Stimulated activated CD4-positive, alpha-beta T cell treated with anti-CD3 and anti-CD28 coated beads, Interleukin-12 subunit alpha, Interleukin-12 subunit beta, amount 100 ng/mL, for 24 hours (primary cell): ENCODE results near the gene ARHGEF10L.

ENCODE experiments used
- DNase-seq, 2 experiments: peaks; one replicate each; pipeline ENCODE4 v3.0.0-alpha.2; 2020; ENCODE audit warnings: low read depth in 2 of 2

ARHGEF10L gene

DNA sequence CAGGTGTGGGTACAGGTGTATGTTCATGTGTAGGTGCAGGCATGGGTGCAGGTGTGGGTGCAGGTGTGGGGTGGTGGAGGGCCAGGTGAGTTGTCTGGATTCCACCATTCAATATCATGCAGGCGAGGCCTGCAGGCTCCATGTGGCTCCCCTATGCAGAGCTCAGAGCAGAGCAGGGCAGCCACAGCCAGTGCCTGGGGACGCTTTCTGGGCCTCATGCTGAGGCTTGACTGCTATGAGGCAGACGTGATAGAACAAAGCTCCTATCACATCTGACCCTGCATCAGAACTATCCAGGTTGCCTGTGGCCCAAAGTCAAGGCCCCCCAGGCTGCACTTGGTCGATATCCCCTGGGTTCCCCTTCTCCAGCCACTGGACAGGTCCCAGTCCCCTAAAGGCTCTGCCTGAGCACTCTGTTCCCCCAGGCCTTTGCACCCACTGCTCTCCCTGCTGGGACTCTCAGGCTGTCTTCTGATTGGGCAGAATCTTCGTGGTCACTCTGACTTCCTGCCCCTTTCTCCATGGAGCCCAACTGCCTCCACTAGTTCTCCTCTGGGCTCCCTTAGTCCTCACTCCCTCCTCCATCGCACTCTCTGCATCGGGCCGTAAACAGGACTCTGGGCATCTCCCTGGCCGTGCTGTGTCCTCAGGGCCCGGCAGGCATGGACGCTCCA lies 137.0 kb downstream of the ARHGEF10L start:
- DNase-seq, result no peak

DNA sequence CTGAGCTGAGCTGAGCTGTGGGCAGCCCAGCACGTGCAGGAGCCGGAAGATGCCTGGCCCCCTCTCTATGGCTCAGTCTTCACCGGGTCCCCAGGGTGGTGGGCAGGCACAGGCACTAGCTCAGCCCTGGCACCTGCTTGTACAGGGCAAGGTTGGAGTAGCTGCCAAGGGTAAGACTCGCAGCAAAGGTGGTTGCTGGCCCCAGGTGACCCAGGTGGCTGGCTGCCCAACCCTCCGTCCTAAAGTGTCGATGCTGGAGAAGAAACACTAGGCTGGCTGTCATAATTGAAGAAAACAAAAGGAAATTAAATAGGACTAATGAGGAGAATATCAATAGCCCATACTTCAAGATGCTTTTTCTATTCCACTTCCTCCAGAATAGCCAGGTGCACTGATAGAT lies 138.5 kb downstream of the ARHGEF10L start:
- no peak for DNase-seq

GRCh38 chr1:17679856-17680255 lies 140.4 kb downstream of the ARHGEF10L start:
- DNase-seq, result no peak

- DNase-seq, result no peak
Observed at GRCh38 chr1:17680308-17680707, 140.8 kb downstream of the ARHGEF10L start.

DNA sequence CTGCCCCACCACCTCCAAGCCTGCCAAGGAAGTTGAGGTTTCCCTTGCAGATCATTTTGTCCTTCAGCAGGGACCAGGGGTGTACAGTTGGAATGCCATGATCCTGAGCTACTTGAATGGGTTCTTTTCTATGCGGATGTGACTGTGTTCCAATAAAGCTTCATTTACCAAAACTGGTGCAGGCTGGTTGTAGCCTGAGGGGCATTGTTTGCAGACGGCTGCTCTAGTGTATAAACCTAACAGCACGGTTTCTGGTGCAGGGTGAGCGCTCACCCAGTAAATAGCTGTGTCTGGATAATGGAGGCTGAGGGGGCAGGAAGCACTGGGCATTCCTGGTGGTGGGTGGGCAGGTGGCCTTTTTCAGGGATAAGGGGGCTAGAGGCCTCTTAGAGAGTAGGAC lies 142.9 kb downstream of the ARHGEF10L start:
- DNase-seq, result no peak

DNA sequence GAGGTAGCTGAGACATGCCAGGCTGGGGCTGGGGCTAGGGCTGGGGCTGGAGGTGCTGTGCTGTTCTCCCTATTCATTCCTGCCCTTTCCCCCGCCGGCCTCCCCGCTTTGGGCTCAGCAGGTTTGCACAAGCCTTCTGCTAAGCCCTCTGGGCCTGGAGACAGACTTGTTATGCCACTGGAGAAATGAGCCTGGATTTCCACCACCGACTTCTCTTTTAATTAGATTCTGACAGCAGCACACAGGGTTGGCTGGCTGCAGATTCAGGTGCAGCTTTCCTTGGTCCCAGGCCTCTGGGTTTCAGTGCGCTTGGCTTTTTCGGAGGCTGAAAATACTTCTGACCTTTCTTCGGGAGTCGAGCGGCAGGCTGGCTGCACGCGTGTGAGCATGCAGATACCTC lies 144.1 kb downstream of the ARHGEF10L start:
- no peak for DNase-seq

DNA sequence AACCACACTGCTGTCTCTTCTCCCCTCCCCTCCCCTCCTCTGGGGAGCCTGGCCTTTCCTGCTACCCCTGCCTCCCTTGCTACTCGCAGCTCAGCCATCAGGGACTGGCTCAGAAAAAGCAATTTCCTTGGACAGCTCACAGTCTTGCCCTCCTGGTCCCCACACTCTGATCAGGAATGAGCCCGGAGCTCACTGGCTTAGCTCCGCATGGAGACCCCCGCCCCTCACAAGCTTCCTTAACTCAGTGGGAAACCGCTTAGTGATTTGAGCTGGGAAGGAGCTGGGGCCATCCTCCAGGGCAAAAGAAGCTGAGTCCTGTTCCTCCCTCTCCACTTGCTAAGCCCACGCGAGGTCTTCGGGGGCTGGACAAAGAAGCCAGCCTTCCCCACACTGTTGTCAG lies 145.3 kb downstream of the ARHGEF10L start:
- no peak for DNase-seq

DNA sequence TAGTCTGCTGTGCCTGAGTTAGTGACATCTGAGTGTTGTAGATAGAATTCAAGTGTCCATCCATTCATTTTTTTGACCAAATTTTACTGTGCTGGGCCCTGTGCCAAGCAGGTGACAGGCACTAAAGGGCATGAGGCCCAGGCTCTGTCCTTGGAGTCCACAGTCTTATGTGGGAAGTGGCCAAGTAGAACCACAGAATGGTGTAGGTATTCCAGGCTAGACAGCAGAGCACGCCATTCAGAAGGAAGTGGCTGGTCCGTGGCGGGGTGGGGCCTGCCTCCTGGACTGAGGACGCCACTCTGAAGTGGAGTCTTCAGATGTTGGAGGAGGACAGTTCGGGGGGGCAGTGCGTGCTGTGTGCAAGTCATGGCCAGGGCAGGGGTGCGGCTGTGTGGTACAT lies 146.8 kb downstream of the ARHGEF10L start:
- DNase-seq, result no peak

GRCh38 chr1:17687145-17687544 lies 147.6 kb downstream of the ARHGEF10L start:
- DNase-seq, result no peak

DNA sequence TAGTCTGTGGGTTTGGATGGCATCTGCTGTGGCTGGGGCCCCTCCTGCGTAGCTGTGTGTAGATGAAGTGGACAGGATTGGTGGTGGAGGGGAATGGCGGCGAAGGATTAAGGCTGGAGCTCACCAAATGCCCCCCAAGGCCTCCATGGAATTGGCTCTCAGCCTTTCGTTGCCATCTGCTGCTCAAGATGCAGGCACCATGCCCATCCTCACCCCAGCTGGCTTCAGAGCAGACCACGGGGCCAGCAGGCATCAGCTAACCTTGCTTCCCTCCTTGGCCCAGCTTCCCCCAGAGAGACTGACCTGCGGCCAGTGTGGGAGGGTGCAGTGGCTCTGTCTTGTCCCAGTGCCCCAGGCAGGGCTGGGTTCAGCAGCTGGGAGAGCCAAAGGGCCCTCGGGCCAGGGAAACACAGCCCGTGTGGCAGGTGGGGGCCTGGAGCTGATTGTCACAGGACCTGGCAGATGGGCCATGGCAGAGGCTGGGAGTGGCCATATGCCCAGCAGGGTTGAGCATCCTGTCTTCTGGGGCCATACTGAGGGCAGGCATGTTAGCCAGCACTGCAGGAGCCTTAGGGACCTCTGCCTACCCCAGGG lies 148.8 kb downstream of the ARHGEF10L start:
- DNase-seq, result no peak

GRCh38 chr1:17689011-17689410 lies 149.5 kb downstream of the ARHGEF10L start:
- no peak for DNase-seq

GRCh38 chr1:17690906-17691634 lies 151.6 kb downstream of the ARHGEF10L start:
- no peak for DNase-seq

- no peak for DNase-seq
Observed at GRCh38 chr1:17692645-17693044, 153.1 kb downstream of the ARHGEF10L start.

GRCh38 chr1:17696417-17697301 lies 157.2 kb downstream of the ARHGEF10L start:
- no peak for DNase-seq

DNA sequence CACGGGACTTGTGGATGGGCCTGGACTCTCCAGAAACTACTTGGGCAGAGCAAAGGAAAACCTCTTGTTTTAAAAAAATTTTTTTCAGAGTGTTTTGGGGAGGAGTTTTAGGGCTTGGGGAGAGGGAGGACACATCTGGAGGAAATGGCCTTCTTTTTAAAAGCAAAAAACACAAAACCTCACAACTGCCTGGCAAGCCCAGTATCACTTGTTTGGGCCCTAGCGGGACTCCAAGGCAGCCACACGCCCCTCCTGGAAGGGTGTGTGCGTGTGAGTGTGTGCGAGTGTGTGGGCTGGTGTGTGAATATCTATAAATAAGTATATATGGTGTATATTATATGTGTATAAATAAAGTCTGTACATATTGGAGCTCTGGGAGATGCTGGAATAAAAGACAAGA lies 158.0 kb downstream of the ARHGEF10L start:
- DNase-seq, result no peak

DNA sequence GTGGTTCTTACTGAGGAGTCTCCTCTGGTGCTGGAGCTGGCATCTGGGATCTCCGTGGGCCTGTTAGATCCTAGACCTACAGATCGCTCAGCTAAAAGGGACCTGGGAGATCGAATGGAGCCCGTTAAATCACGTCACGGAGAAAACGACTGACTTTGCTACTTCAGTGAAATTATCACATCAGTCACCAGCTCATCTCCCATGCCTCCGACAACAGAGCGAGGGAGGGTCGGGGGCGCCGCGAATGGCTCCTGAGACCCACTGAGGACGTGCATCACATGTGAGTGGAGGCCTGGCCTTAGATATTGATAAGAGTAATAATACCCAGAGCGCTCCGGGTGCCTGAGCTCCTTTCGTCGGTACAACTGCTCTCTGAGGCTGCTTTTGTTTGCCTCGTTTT lies 160.1 kb downstream of the ARHGEF10L start:
- no peak for DNase-seq

- DNase-seq, result no peak
Observed at GRCh38 chr1:17700945-17701810, 161.7 kb downstream of the ARHGEF10L start.

DNA sequence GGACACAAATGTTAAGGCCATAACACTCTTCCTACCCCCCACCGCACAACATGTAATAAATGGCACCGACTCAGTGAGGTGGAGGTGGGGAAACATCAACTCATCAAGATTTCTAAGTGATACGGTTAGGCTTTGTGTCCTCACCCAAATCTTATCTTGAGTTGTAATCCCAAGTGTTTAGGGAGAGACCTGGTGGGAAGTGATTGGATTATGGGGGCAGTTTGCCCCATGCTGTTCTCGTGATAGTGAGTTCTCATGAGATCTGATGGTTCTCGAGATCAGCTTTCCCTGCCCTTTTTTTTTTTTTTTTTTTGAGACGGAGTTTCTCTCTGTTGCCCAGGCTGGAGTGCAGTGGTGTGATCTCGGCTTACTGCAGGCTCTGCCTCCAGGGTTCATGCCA lies 164.7 kb downstream of the ARHGEF10L start:
- DNase-seq, result no peak

DNA sequence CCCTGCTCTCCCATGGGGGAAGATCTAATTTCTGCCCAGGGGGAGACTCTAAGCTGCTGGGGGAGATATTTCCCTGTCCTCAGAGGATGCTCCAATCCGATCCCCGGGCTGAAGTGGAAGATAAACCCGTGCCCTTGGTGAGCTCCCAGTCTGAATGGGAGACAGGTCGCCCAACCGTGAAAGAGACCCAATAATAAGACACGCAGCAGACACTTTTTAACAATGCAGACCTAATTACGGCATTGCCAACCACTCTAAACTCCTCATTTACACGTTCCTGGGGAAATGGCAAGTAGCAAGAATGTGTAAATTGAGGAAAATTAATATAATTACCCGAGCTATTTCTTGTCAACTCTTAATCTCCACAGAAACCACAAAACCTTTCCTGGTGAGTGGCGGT lies 166.9 kb downstream of the ARHGEF10L start:
- no peak for DNase-seq

- DNase-seq, result no peak
Observed at GRCh38 chr1:17709981-17710380, 170.5 kb downstream of the ARHGEF10L start.

- no peak for DNase-seq
Observed at GRCh38 chr1:17710889-17711576, 171.5 kb downstream of the ARHGEF10L start.
